ENCODE measurements around the gene VAV1. TPM values are rescaled to one million over a fixed set of nuclear protein-coding genes. Genes with fewer than 3 reads are reported as not detected.

Gene VAV1
- total and polyA plus RNA-seq, 9 of the 15 experiments (the other 6 are each of a cell fraction or from before 2014, with no cell fraction given): 0.46 to 20.1 (median 11.1) TPM

- TF ChIP-seq MAX (CRISPR knock-in tag; IDR thresholded peaks at IDR 0.05) (peak; percentile 36; the same call in 1 of the 2 replicates), RBM25 (IDR thresholded peaks at IDR 0.05; ENCODE audit: low read depth, low read length, severe bottlenecking) (peak; percentile 98), ZBED1 (IDR thresholded peaks at IDR 0.05) (no peak), ZC3H8 (IDR thresholded peaks at IDR 0.05) (no peak), ZNF146 (CRISPR knock-in tag; IDR thresholded peaks at IDR 0.05; ENCODE audit: unreplicated experiment) (no peak), ZBTB2 (IDR thresholded peaks at IDR 0.05) (no peak), RAD21 (CRISPR knock-in tag; conservative IDR thresholded peaks at IDR 0.05 in 1 of 2, IDR thresholded peaks at IDR 0.05 in 1 of 2) (peak in 1 of 2 experiments; percentile 40; a peak in 1 of 4 replicates), PYGO2 (tag; IDR thresholded peaks at IDR 0.05) (no peak), CLOCK (CRISPR knock-in tag; IDR thresholded peaks at IDR 0.05; ENCODE audit: borderline replicate concordance) (no peak), HDAC2 (IDR thresholded peaks at IDR 0.05) (peak; percentile 83; the same call in 1 of the 2 replicates), HNRNPLL (IDR thresholded peaks at IDR 0.05; ENCODE audit: low read depth, low read length, poor library complexity, severe bottlenecking) (no peak), ELK1 (CRISPR knock-in tag; IDR thresholded peaks at IDR 0.05) (no peak), RBM14 (IDR thresholded peaks at IDR 0.05; ENCODE audit: borderline replicate concordance, insufficient read depth, low read depth, low read length) (0 out of 2 replicates have a peak, but pooled peaks have one; percentile 50)
Measured at GRCh38 chr19:6733338-6734095, 39.0 kb upstream of the VAV1 start (continued).

Data from K562 (cell line).